Trophoblast cell (in vitro differentiated cells and primary cell): Measurements from ENCODE around the gene SYVN1.

ENCODE experiments used
- DNase-seq, 2 donors: peaks; one replicate each; pipeline ENCODE4 v3.0.0-alpha.2; 2016
- H2AFZ ChIP-seq: 2 replicates; pipeline ENCODE4 v1.6.1; 2013; ENCODE audit warnings: low read length, moderate library complexity, mild to moderate bottlenecking; ENCODE audit not compliant: insufficient read depth, poor library complexity
- H2AK5ac ChIP-seq: 2 replicates; pipeline ENCODE4 v1.6.1; 2013; ENCODE audit warnings: mild to moderate bottlenecking, low read length
- H2BK120ac ChIP-seq: 2 replicates; pipeline ENCODE4 v1.6.1; 2013; ENCODE audit warnings: low read length, mild to moderate bottlenecking, moderate library complexity; ENCODE audit not compliant: insufficient read depth, poor library complexity
- H2BK12ac ChIP-seq: 2 replicates; pipeline ENCODE4 v1.6.1; 2013; ENCODE audit warnings: mild to moderate bottlenecking, low read length, moderate library complexity
- H2BK5ac ChIP-seq: 2 replicates; pipeline ENCODE4 v1.6.1; 2013; ENCODE audit warnings: low read length, low read depth, moderate library complexity, mild to moderate bottlenecking; ENCODE audit not compliant: poor library complexity
- H3K14ac ChIP-seq: 2 replicates; pipeline ENCODE4 v1.6.1; 2013; ENCODE audit warnings: mild to moderate bottlenecking, low read length
- H3K18ac ChIP-seq: 2 replicates; pipeline ENCODE4 v1.6.1; 2013; ENCODE audit warnings: mild to moderate bottlenecking, low read length
- H3K23ac ChIP-seq: 2 replicates; pipeline ENCODE4 v1.6.1; 2013; ENCODE audit warnings: low read length
- H3K27ac ChIP-seq: 2 replicates; pipeline ENCODE4 v1.5.1; 2013; ENCODE audit warnings: low read depth, mild to moderate bottlenecking, inconsistent platforms, low read length, moderate library complexity
- H3K27me3 ChIP-seq: 2 replicates; pipeline ENCODE4 v1.6.1; 2013; ENCODE audit warnings: inconsistent platforms, mild to moderate bottlenecking, low read length, moderate library complexity; ENCODE audit not compliant: insufficient read depth
- H3K36me3 ChIP-seq, 2 experiments: 1 replicate in 1 of 2; 2 replicates in 1 of 2; pipeline ENCODE4 v1.6.1; 2013; ENCODE audit warnings: low read length in 2 of 2, mild to moderate bottlenecking in 2 of 2, moderate library complexity in 1 of 2; ENCODE audit not compliant: insufficient read depth in 2 of 2, control insufficient read depth in 1 of 2
- H3K4ac ChIP-seq: 2 replicates; pipeline ENCODE4 v1.6.1; 2013; ENCODE audit warnings: low read depth, mild to moderate bottlenecking, low read length, moderate library complexity
- H3K4me1 ChIP-seq, 2 experiments: 1 replicate in 1 of 2; 2 replicates in 1 of 2; pipeline ENCODE4 v1.6.1; 2013; ENCODE audit warnings: low read length in 2 of 2, mild to moderate bottlenecking in 2 of 2, moderate library complexity in 1 of 2; ENCODE audit not compliant: insufficient read depth in 2 of 2, control insufficient read depth in 1 of 2
- H3K4me2 ChIP-seq: 2 replicates; pipeline ENCODE4 v1.6.1; 2013; ENCODE audit warnings: inconsistent platforms, mild to moderate bottlenecking, low read length, moderate library complexity
- H3K4me3 ChIP-seq: 2 replicates; pipeline ENCODE4 v1.5.1; 2013; ENCODE audit warnings: mild to moderate bottlenecking, low read depth, low read length, inconsistent platforms
- H3K79me1 ChIP-seq: one replicate; pipeline ENCODE4 v1.6.1; 2013; ENCODE audit warnings: low read length
- H3K79me2 ChIP-seq: 2 replicates; pipeline ENCODE4 v1.6.1; 2013; ENCODE audit warnings: low read length, mild to moderate bottlenecking; ENCODE audit not compliant: control insufficient read depth, insufficient read depth, poor library complexity
- H3K9ac ChIP-seq: 2 replicates; pipeline ENCODE4 v1.6.1; 2013; ENCODE audit warnings: mild to moderate bottlenecking, low read length
- H3K9me3 ChIP-seq: 2 replicates; pipeline ENCODE4 v1.6.1; 2013; ENCODE audit warnings: low read depth, mild to moderate bottlenecking, control low read depth, inconsistent platforms, low read length; ENCODE audit not compliant: insufficient read depth
- H4K12ac ChIP-seq: 2 replicates; pipeline ENCODE4 v1.6.1; 2013; ENCODE audit warnings: low read depth, mild to moderate bottlenecking, low read length, moderate library complexity
- H4K8ac ChIP-seq: 2 replicates; pipeline ENCODE4 v1.6.1; 2013; ENCODE audit warnings: low read depth, mild to moderate bottlenecking, low read length, moderate library complexity
- H4K91ac ChIP-seq: one replicate; pipeline ENCODE4 v1.6.1; 2013; ENCODE audit warnings: low read depth, mild to moderate bottlenecking, low read length, moderate library complexity
- WGBS: extraction: QIAGEN DNeasy Blood & Tissue Kit; methylation state at CpG from one replicate; pipeline ENCODE4 v1.1.7; 2013; ENCODE audit warnings: missing lambda C conversion rate; ENCODE audit not compliant: insufficient read length, insufficient coverage; ENCODE audit errors: extremely low coverage; 5-methylcytosine and 5-hydroxymethylcytosine counted together

SYVN1 gene

DNA sequence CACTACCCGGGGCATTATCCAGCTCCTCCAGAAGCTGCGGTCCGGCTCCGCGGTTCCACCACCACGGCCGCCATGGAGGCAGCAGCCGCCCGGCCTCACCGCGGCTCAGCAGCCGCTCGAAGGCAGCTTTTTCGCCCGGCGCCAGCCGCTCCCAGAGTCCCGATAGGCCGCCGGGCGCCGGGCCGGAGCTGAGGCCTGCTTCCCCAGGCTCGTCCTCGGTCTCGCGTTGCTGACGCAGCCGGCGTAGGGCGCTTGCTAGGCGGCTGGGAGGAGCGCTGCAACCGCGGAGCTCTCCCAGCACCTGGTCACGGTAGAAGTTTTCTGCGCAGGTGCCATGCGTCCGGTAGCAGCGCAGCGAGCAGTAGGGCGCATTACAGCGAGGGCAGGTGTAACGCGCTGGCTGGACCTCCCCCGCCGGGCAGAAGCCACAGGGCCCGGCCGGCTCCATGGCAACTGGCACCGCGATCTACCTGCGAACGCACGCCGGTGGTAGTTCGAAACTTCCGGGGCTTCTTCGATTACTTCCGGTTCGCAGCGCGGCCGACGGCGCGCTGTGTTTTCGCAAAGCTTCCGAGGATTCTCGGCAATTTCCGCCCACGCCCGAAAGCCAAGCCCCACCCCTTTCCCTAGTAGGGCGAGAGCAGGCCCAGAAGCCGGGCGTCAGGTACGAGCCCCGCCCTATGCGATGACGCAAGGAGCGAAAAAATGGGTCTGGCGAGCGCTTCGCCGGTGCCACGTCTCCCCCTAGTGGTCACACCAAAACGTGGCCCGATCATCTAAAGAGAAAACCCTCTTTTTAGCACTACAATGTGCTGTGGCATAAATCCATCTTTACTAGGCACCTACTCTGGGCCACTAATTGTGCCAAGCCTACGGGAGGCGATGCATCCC is 16.9 kb downstream of the SYVN1 start, which contains the start of gene ZNHIT2:
ZNHIT2 (minus strand) TSS at position 496 of the 891 bp plus-strand sequence; CDS start at position 448, 48 bp downstream.
- H3K9ac ChIP-seq: peak within 1 kb of the TSS; percentile 93
- peak within 1 kb of the TSS; percentile 78 for H3K14ac ChIP-seq
- H3K9me3 ChIP-seq: no peaks in the 10 kb centered on the region
- H3K23ac ChIP-seq: no peak within 1 kb of the TSS
- H2AFZ ChIP-seq: peak within 1 kb of the TSS; percentile 82
- peak within 1 kb of the TSS; percentile 73 for H2AK5ac ChIP-seq
- H3K18ac ChIP-seq: peak within 1 kb of the TSS; percentile 50
- peak within 1 kb of the TSS; percentile 12 for H2BK5ac ChIP-seq
- H3K4me2 ChIP-seq: peak within 1 kb of the TSS; percentile 90
- H3K27me3 ChIP-seq: no peaks in the 10 kb centered on the region
- H3K79me1 ChIP-seq: peaks cover 19% of the 10 kb centered on the region
- no peak within 1 kb of the TSS for H2BK12ac ChIP-seq
- H2BK120ac ChIP-seq: peak within 1 kb of the TSS; percentile 40
- peak within 1 kb of the TSS; percentile 94 for H4K12ac ChIP-seq
- peak within 1 kb of the TSS; percentile 95 for H4K8ac ChIP-seq
- H3K4ac ChIP-seq: peak within 1 kb of the TSS; percentile 74
- peak within 1 kb of the TSS; percentile 63 for H3K27ac ChIP-seq
- DNase-seq: peak; percentile 99 to 100
- no CpG with 5 or more reads among the region's 89 CpGs for WGBS
- peaks cover 38 to 47% of the 10 kb centered on the region in 2 experiments for H3K36me3 ChIP-seq
- peak within 1 kb of the TSS; percentile 74 for H4K91ac ChIP-seq
- H3K79me2 ChIP-seq: peaks cover 26% of the 10 kb centered on the region
- H3K4me1 ChIP-seq: peaks cover 14 to 19% of the 10 kb centered on the region in 2 experiments
- H3K4me3 ChIP-seq: peak within 1 kb of the TSS; percentile 86

DNA sequence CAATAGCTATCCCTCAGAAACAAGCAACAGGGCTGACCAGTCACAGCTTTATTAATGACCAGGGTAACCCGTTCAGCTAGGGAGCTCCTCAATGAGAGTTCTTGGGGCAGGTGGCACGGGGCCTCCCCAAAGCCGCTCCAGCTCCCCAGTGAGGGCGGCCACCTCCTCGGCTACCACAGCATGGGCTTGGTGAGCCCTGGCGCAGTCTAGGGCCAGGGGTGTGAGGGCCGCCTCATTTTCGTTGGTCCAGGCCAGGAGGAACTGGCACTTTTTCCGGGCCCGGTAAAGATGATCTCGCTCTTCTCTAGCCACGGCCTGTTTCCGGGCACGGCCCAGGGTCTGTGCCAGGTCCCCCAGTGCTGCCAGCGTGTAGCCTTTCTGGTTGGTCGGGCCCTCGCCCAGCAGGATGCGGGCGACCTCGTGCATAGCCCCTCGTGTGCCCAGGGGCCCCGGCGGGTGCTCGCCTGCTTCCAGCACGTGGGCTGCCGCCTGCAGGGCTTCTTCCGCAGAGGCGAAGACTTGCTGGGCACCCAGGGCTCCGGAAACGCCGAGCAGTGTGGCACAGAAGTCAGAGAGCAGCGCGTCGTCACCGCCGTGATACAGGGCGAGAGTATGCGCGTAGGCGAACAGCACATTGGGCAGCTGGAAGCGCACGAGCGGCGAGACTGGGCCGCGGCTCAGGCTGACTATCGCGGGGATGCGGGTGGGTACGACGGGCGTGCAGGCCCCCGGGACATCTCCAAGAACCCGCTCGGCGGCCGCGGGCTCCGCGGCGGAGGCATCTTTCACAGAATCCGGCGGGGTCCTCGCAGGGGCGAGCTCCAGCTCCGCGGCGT is 17.7 kb downstream of the SYVN1 start:
- H3K36me3 ChIP-seq: peaks cover 38 to 47% of the 10 kb centered on the region in 2 experiments
- peak overlapping the region; percentile 74 for H4K91ac ChIP-seq
- H3K27ac ChIP-seq: peak overlapping the region; percentile 63
- peak overlapping the region; percentile 66 for H2AFZ ChIP-seq
- H2BK5ac ChIP-seq: peak overlapping the region; percentile 12
- no peaks in the 10 kb centered on the region for H3K27me3 ChIP-seq
- peak overlapping the region; percentile 94 for H4K12ac ChIP-seq
- DNase-seq: peak; percentile 85 to 86
- H3K4ac ChIP-seq: peak overlapping the region; percentile 74
- H3K18ac ChIP-seq: peak overlapping the region; percentile 50
- H3K23ac ChIP-seq: no peak overlapping the region
- peak overlapping the region; percentile 95 for H4K8ac ChIP-seq
- no CpG with 5 or more reads among the region's 68 CpGs for WGBS
- no peaks in the 10 kb centered on the region for H3K9me3 ChIP-seq
- H3K4me2 ChIP-seq: peak overlapping the region; percentile 90
- peak overlapping the region; percentile 73 for H2AK5ac ChIP-seq
- H3K14ac ChIP-seq: peak overlapping the region; percentile 78
- H2BK120ac ChIP-seq: peak overlapping the region; percentile 40
- peaks cover 23% of the 10 kb centered on the region for H3K79me2 ChIP-seq
- peaks cover 21% of the 10 kb centered on the region for H3K79me1 ChIP-seq
- H3K4me3 ChIP-seq: peak overlapping the region; percentile 86
- no peak overlapping the region for H2BK12ac ChIP-seq
- H3K4me1 ChIP-seq: peaks cover 14 to 19% of the 10 kb centered on the region in 2 experiments
- H3K9ac ChIP-seq: peak overlapping the region; percentile 93

DNA sequence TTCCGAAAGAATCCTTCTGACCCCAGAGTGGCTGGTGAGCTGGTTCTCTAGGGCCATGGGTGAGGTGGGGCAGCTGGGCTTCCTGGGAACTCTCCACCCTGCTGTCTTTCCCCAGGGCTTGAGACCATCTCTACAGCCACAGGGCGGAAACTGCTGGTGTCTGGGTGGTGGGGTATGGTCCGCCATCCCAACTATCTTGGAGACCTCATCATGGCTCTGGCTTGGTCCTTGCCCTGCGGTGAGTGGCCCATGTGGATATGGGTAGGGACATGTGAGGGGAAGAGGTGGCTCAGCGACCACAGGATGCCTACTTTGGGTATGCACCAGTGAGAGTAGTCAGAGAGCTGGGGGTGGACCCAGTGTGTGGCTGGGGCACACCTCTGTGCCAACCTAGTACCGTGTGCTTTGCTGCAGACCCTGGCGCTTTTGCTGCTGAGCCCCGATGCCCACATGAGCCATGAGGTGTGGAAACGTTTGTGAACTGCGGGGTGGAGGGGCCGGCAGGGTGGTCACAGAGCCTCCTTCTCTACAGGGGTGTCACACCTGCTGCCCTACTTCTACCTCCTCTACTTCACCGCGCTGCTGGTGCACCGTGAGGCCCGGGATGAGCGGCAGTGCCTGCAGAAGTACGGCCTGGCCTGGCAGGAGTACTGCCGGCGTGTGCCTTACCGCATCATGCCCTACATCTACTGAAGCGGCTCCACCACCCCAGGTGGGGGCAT is 18.8 kb downstream of the SYVN1 start:
- Histone ChIP-seq H2BK5ac (no peak overlapping the region), H3K79me1 (peaks cover 18% of the 10 kb centered on the region), H3K36me3 (peaks cover 34 to 45% of the 10 kb centered on the region in 2 experiments), H3K14ac (no peak overlapping the region), H3K4ac (no peak overlapping the region), H3K9ac (no peak overlapping the region), H3K4me1 (peaks cover 17 to 20% of the 10 kb centered on the region in 2 experiments), H3K4me2 (no peak overlapping the region), H3K27me3 (no peaks in the 10 kb centered on the region), H3K23ac (no peak overlapping the region), H2AK5ac (no peak overlapping the region), H3K79me2 (peaks cover 19% of the 10 kb centered on the region), H2BK12ac (no peak overlapping the region), H2BK120ac (no peak overlapping the region), H4K8ac (no peak overlapping the region), H3K9me3 (no peaks in the 10 kb centered on the region), H3K27ac (no peak overlapping the region), H3K4me3 (peak overlapping the region; percentile 10), H2AFZ (no peak overlapping the region), H4K12ac (no peak overlapping the region), H4K91ac (no peak overlapping the region), H3K18ac (no peak overlapping the region)
- no CpG with 5 or more reads among the region's 21 CpGs for WGBS
- DNase-seq: no peak
